Uterus (tissue), 4 donors: ENCODE data around the gene ATP8B1. TPM values are rescaled to one million over a fixed set of nuclear protein-coding genes. Genes with fewer than 3 reads are reported as not detected.

Experiments
- DNase-seq, 2 donors: peaks; one replicate each; pipeline ENCODE4 v3.0.0-alpha.2; 2019 to 2020
- H3K27ac ChIP-seq, 2 donors: fragments of 200-600 bp; sonication (generic); 1 replicate in 1 of 2; 2 replicates in 1 of 2; pipeline ENCODE4 v1.5.1; 2016 to 2018
- H3K27me3 ChIP-seq, 2 donors: fragments of 200-600 bp; sonication (generic); one replicate each; pipeline ENCODE4 v1.5.1; 2018 to 2019; ENCODE audit warnings: control low read depth in 1 of 2
- H3K36me3 ChIP-seq, 2 donors: fragments of 200-600 bp; sonication (generic); one replicate each; pipeline ENCODE4 v1.5.1; 2019; ENCODE audit warnings: control low read depth in 1 of 2
- H3K4me1 ChIP-seq, 2 donors: fragments of 200-600 bp; sonication (generic); one replicate each; pipeline ENCODE4 v1.5.1; 2018 to 2019; ENCODE audit warnings: control low read depth in 1 of 2
- H3K4me3 ChIP-seq, 2 donors: fragments of 200-600 bp; sonication (generic); 1 replicate in 1 of 2; 2 replicates in 1 of 2; pipeline ENCODE4 v1.5.1; 2018 to 2019; ENCODE audit warnings: mild to moderate bottlenecking in 1 of 2
- H3K9me3 ChIP-seq, 2 donors: fragments of 200-600 bp; sonication (generic); one replicate each; pipeline ENCODE4 v1.5.1; 2019; ENCODE audit warnings: control low read depth in 1 of 2
- CTCF ChIP-seq, 4 experiments: fragments of 200-600 bp in 2 of 4; fragments of 450-650 bp in 2 of 4; sonication (generic) in 2 of 4; IDR thresholded peaks; one replicate each; pipeline ENCODE4 v1.5.1; 2016 to 2019; ENCODE audit warnings: antibody characterized with exemption in 4 of 4, mild to moderate bottlenecking in 2 of 4, moderate library complexity in 1 of 4
- POLR2A ChIP-seq, 2 donors: fragments of 450-650 bp; IDR thresholded peaks; one replicate each; pipeline ENCODE4 v1.6.1; 2016; ENCODE audit warnings: antibody characterized with exemption in 2 of 2, mild to moderate bottlenecking in 1 of 2, moderate library complexity in 1 of 2
- intact Hi-C: fragments of 100-400 bp; cut with DNase I; formaldehyde crosslinking; loops from one replicate; pipeline ENCODE4 v1.15.1; 2023; ENCODE audit warnings: low total_unique reads
- total RNA-seq, 4 donors: library from RNA; depleted of rRNA in 3 of 4; stranded (reverse); fragments of >200 nt in 3 of 4; gene quantifications; one replicate each; pipeline versions ENCODE4 v1.1.0 to v1.2.4, GENCODE V29; 2014 to 2023
- donor health status: DM: yes; HTN: yes; CAD: no.

ATP8B1 gene
- total RNA-seq, 4 donors from 2014 or later: 18.4 to 24.9 (median 22.1) TPM

DNA sequence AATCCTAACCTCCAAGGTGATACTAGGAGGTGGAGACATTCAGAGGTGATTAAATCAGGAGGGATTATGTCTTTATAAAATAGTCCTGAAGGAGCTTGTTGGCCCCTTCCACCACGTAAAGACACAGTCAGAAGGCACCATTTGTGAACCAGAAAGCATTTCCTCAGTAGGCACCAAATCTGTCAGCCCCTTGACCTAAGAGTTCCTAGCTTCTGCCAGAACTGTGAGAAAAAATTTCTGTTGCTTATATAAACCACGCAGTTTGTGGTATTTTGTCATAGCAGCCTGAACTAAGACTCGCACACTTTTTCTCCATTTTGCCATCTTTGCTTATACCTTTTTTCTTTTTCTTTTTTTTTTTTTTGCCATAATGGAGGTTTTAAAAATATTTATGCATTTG is 162.9 kb downstream of the ATP8B1 start:
- Histone ChIP-seq H3K9me3 (no peaks in the 10 kb centered on the region), H3K27me3 (no peaks in the 10 kb centered on the region), H3K27ac (no peak overlapping the region), H3K4me3 (no peak overlapping the region), H3K4me1 (no peaks in the 10 kb centered on the region), H3K36me3 (no peaks in the 10 kb centered on the region)
- no peak for DNase-seq
- intact Hi-C loops: no loop called here
- TF ChIP-seq POLR2A (IDR thresholded peaks at IDR 0.05) (no peak), CTCF (IDR thresholded peaks at IDR 0.05) (no peak)

GRCh38 chr18:57635003-57635822 is 167.9 kb downstream of the ATP8B1 start:
- Histone ChIP-seq H3K27ac (no peak overlapping the region), H3K4me3 (no peak overlapping the region), H3K4me1 (no peaks in the 10 kb centered on the region), H3K27me3 (no peaks in the 10 kb centered on the region), H3K9me3 (no peaks in the 10 kb centered on the region), H3K36me3 (no peaks in the 10 kb centered on the region)
- DNase-seq: no peak
- intact Hi-C loops: loop anchor here (10.0 kb wide), 1 partner anchor 170 kb away; the partner anchor contains the start of gene ATP8B1
- TF ChIP-seq CTCF (IDR thresholded peaks at IDR 0.05) (no peak), POLR2A (IDR thresholded peaks at IDR 0.05) (no peak)

GRCh38 chr18:57631697-57632096 is 171.4 kb downstream of the ATP8B1 start:
- DNase-seq: no peak
- no peak overlapping the region for H3K4me3 ChIP-seq
- no peaks in the 10 kb centered on the region for H3K36me3 ChIP-seq
- H3K27ac ChIP-seq: no peak overlapping the region
- no peaks in the 10 kb centered on the region for H3K9me3 ChIP-seq
- intact Hi-C loops: loop anchor here (10.0 kb wide), 1 partner anchor 173 kb away; the partner anchor contains the start of gene ATP8B1
- H3K27me3 ChIP-seq: no peaks in the 10 kb centered on the region
- TF ChIP-seq CTCF (IDR thresholded peaks at IDR 0.05) (no peak), POLR2A (IDR thresholded peaks at IDR 0.05) (no peak)
- no peaks in the 10 kb centered on the region for H3K4me1 ChIP-seq

- Histone ChIP-seq H3K36me3 (no peaks in the 10 kb centered on the region), H3K27ac (peak overlapping the region; percentile 79 to 86), H3K4me3 (peak overlapping the region; percentile 59 to 78), H3K27me3 (no peaks in the 10 kb centered on the region), H3K9me3 (no peaks in the 10 kb centered on the region), H3K4me1 (no peaks in the 10 kb centered on the region)
- DNase-seq: no peak
- TF ChIP-seq CTCF (IDR thresholded peaks at IDR 0.05): no peak
- TF ChIP-seq POLR2A (IDR thresholded peaks at IDR 0.05): no peak
- intact Hi-C loops: loop anchor here (10.0 kb wide), 1 partner anchor 174 kb away; the partner anchor contains the start of gene ATP8B1
Measured at GRCh38 chr18:57630754-57631595, 172.1 kb downstream of the ATP8B1 start.
